H1 (cell line): ENCODE measurements around the gene TLR9. TPM values are rescaled to one million over a fixed set of nuclear protein-coding genes. Genes with fewer than 3 reads are reported as not detected.

Source experiments
- SIX5 ChIP-seq: IDR thresholded peaks from 2 replicates; pipeline ENCODE4 v1.6.1; 2011; ENCODE audit warnings: mild to moderate bottlenecking, low read depth, low read length
- polyA plus RNA-seq, 7 experiments: library from polyadenylated mRNA; depleted of rRNA in 3 of 7; stranded (reverse) in 5 of 7; unstranded in 2 of 7; fragments of >200 nt in 5 of 7; fragments of 200-250 nt in 2 of 7; gene quantifications; 1 replicate in 5 of 7; 2 replicates in 1 of 7; 4 replicates in 1 of 7; pipeline versions ENCODE4 v1.2.1 to v1.2.3, GENCODE V29; 2011 to 2013; ENCODE audit warnings: missing spikeins in 2 of 7, mixed read lengths in 2 of 7
- total RNA-seq: library from RNA; stranded (reverse); fragmentation: NEBNext Ultra II Directional; extraction: Animal tissue kit (Norgen Biotek cat#: 25700); gene quantifications from 2 replicates; pipeline ENCODE4 v1.2.1, GENCODE V29; 2021

Gene TLR9
- total and polyA plus RNA-seq, 2 of the 8 experiments (the other 6 are each of a cell fraction or from before 2014, with no cell fraction given): 0.05 TPM; not detected in 1

DNA sequence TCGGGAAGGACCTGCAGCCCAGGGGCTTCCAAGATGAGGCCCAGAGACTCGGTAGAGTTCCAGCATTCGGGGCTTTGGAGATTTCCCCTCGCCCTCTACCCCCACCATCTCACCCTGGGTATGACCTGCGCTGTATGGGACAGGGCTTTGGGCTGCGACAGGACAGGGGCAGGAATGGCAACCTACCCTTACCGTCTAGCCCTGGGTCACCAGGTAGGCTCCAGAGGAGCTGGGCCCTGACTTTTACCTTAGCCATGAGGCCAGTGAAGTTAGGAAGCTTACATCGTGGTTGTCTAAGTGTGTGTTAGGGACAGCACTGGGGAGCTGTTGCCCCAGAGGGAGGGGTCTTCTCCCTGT is 20.8 kb upstream of the TLR9 start (continued):
- no peak for TF ChIP-seq SIX5
